CD4-positive, alpha-beta T cell treated with Interleukin-10 for 1 hour (primary cell): ENCODE measurements around the gene B3GNT2.
"Not testable (repeated sequence)": the region's sequence is repeated elsewhere in the genome, so short reads cannot be mapped to it uniquely, and the experiment has no call there.

Experiments used
- DNase-seq: peaks from one replicate; pipeline ENCODE4 v3.0.0-alpha.2; 2020

Gene B3GNT2

DNA sequence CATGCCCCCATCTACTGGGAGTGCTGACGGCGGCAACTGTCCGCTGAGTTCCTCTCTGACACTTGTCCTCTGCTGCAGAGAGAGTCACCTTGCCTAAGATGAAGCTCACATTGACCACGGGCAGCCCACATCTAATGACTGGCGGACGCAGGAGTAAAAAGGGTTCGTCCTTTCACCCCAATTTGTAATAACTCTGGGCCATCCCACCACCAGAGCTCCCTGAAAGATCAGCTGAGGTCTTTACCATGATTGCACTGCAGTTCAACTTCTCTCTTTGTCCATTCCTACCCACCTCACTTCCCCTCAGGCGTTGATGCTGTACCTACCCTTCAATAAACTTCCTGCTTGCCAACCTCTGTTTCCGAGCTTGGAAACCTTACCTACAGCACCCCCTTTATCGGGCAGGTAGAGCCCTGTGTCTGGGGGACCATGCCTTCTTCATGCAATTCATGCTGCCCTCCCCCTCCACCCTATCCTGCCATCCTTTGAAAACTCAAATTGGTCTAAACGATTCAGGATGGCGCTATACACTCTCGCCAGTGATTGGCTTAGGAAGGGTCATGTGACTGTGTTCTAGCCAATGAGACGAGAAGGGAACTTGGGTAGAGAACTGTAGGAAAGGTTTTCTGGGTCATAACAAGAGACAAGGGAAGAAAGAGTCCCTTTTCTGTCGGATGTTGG lies 10.3 kb upstream of the B3GNT2 start:
- DNase-seq: no peak

DNA sequence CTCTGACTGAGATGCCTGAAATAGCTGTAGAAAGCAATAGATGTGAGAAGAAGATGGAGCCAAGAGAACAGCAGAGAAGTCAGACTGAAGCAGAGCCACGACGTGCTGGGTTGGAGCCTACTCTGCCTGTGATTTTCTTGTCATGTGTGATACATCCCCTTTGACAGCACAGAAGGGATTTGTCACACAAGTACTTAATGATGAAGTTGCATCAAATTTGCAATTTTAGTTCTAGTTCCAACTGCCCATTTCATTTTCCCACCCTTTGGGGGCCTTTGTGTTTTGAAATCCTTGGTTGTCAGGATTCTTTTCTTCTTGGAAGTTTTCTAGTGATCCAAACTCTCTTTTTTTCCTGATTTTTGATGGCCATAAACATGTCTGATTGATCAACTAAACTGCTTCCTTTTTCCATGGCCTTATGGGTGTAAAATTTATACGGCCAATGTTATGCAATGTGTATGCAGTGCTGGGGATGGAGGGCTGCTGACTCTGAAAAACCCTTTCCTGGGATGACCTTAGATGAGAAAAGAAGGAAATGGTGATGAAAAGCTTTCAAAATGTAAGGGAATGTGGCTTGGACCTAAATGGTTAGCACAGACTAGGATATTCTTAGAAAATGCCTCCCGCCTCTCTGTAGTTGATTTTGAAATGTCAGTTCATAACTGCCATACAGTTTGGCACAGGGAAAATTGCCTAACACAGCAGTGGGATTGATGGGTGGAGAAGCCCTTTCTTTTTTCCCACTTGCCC lies 9.6 kb upstream of the B3GNT2 start:
- DNase-seq: no peak

DNA sequence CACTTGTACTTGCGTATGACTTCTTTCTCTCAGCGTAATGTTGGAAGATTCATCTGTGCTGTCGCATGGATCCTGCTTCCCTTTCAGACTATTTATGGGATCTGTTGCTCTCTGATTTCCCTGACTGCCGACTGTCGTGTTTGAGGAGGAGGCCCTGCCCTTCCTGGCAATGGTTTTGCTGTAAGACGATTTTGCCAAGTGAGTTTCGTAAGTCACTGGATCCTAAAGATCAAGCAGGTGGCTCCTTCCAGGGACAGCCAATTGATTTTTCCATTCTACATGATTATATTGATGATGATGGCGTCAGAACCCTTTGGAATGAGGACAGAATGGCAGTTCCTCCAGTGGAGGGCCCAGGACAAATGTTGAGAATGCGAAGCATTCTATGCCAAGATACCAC lies 8.7 kb upstream of the B3GNT2 start:
- no peak for DNase-seq

DNA sequence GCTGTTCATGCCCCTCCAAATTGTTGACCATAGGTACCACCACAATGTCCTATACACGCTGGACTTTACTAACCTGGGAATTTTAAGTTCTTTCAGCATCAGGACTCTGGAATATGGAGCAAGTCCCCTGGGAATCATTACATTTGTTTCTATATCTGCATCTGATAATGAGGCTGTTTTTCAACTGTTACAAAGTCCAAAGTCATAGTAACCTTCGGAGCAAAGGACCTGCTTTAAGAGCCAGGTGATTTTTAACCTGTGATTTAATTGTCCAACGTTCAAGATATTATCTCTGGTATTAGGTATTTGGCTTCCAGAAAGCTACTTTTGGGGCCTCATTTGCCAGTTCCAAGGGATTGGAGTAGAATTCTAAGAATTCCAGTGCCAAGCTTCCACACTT lies 7.5 kb upstream of the B3GNT2 start:
- DNase-seq: no peak

DNA sequence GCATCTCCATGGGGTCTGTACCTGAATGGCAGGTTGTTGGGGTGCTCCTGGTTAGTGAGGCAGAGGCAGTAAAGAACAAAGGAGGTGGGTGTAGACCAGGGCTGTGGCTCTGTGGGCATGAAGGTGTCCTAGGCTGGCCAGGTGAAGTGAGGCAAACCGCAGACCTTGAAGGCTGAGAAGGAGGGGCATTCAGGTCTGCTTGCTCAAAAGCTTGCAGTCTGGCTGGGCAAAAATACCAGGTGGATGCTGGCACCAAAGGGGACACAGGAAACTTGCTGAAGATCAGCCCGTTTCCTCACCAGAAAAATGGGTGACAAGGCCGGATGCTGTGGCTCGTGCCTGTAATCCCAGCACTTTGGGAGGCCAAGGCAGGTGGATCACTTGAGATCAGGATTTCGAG lies 6.7 kb upstream of the B3GNT2 start:
- no peak for DNase-seq

DNA sequence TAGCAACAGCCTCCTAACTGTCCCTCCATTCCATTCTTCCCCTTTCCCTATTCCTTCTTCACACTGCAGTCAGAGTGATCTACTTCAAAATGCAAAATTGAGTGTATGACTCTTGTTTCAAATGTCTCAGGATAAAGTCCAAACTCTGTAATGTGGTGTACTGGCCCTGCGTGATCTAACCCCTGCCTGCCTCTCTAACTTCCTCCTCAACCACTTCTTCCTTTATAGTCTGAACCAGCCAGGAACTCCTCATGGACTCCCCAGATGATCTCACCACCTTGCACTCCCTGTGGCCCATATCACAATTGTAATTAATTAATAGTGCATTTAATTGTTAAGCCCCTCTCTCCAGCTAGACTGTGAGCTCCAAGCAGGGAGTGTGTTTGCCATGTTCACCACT lies 3.1 kb upstream of the B3GNT2 start:
- no peak for DNase-seq

DNA sequence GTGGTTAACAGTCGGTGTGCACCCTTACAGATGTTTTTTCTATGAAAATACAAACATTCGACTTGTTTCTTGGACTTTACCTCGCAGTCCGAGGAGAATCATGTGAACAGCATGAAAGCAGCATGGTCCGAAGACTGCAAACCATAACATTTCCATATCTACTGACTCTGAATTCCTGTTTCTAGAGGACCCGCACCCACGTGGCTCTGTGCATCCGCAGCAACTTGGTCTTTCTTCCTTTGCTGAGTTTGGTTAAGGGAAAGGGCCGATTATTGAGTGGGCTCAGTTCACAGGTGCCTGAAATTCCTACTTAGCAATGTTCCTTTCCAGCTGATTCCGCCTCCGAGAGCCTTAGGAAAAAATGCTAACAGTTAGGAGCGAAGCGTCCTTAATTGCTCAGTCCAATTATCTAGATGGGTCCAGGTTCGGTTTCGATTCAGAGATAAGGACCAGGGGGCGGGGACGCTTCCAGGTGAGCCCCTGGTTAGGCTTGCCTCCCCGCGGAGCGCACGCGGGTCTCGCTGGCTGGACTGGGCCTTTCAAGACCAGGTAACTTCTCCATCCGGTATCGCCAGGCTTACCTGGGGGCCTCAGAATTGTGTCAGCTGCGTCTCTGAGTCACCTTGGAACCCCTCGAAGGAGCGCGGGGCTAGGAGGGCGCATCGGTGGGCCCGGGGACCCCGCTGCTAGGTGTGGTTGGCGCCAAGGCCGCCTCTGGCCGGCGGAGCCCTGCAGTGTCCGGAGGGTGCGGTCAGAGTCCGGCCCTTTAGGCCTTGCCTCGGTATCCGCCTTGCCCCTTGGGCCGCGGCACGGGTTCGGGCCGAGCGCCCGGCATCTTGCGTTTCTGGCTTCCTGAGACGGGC lies 1.1 kb upstream of the B3GNT2 start:
- no peak for DNase-seq

DNA sequence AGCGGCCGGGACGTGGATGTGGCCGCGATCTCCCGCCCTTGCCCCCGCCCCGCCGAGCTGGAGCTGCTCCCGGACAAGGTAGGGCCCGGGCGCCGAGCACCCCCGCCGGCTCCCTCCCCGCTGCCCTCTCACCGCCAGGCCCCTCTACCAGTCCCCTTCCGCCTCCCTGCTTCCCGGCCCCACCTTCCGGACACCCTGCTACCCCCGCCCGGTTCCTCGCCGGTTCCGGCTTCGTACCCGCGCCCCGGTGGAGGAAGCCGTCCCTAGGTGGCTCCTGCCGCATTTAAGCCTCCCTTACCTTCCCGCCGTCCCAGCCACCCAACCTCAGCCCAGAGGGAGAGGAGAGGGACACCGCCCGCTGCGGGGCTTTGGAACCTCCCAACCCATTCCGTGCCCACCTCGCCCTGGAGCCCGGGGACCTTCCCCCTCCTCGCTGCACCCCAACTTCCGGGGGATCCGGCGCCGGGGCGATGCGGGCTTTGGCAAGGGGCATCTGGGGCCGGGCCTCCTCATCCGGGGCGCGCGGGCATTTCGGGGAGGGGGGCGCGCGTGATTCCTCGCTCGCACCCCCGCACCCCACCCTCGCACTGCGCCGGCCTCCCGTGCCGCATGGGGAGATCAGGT lies 475 bp downstream of the B3GNT2 start:
- DNase-seq: peak; percentile 62

DNA sequence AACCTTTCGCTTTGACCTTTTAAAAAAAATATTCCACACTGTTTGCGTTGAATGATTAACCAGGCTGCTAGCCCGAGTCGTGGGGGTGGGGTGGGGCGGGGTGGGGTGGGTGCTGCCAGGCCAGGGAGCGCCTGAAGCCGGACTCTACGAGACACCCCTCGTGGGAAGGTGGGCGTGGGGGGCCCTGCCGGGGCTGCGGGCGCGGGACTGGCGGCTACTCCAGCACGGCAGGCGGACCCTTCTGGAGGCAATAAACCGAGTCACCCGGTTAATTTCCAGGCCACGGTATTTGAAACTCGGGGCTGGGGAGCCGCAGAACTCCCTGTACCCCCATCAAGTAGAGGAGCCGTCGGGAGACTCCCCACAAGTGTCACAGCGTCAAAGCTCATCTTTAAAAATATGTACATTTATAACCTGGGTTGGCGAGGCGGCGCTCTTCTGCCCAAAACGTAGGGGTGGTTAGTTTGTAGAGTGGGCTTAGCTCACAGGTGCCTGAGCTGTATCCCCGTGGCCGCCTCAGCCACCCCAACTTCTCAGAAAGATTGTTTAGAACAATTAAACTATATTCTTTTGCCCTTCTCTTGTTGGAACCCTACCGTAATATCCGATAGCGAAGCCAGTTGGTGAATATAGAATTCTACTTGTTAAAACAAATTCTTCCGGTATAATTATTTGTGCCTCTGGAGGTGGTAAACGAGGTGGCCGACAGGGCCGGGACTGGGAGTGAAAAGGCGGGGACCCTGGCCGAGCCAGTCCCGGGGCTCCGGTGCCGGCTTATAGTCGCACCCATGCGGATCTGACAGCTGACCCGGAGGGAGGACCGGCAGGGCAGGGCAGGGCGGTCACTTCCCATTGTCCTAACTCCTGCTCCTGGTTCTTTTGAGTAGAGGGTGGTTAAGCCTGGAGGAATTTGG lies 1.4 kb downstream of the B3GNT2 start:
- DNase-seq: peak; percentile 61

DNA sequence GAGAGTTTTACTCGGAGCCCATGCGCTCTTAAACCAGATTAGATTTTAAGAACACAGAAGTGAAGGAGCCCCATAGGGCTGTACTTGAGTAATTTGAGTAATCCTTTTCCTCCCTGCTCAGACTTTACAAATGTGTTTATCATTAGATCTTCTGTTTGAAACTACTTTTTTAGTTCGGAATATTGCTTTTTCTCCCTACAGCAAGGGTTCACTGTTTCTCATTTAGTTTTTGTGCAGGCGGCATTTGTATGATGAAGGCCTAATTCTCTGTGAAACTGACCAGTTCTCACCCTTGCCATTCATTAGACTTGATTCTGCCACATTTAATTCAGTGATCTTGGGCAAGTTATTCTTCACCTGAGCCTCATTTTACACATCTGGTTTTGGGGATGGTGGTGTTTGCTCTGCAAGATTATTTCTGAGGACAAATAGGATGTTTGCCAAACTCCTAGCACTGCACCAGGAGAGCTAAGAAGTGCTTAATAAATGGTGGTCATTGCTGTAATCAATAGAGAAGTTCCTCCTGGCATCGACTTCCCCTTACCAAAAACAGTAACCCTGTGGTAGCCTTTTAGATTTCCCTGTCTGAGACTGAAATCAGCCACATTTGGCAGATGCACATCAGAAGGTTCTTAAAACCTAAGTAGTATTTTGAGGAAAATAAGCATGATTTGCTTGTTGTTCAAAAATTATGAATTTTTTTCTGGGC lies 2.2 kb downstream of the B3GNT2 start:
- DNase-seq: no peak

DNA sequence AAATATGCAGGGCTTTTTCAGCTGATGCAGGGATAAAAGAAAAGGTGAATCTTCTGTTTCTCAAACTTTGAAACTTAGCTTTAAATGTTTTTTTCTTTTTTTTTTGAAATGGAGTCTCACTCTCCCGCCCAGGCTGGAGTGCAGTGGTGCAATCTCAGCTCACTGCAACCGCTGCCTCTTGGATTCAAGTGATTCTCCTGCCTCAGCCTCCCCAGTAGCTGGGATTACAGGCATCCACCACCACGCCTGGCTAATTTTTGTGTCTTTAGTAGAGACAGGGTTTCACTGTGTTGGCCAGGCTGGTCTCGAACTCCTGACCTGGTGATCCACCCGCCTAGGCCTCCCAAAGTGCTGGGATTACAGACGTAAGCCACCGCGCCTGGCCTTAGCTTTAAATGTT lies 2.9 kb downstream of the B3GNT2 start:
- DNase-seq: not testable (repeated sequence)

DNA sequence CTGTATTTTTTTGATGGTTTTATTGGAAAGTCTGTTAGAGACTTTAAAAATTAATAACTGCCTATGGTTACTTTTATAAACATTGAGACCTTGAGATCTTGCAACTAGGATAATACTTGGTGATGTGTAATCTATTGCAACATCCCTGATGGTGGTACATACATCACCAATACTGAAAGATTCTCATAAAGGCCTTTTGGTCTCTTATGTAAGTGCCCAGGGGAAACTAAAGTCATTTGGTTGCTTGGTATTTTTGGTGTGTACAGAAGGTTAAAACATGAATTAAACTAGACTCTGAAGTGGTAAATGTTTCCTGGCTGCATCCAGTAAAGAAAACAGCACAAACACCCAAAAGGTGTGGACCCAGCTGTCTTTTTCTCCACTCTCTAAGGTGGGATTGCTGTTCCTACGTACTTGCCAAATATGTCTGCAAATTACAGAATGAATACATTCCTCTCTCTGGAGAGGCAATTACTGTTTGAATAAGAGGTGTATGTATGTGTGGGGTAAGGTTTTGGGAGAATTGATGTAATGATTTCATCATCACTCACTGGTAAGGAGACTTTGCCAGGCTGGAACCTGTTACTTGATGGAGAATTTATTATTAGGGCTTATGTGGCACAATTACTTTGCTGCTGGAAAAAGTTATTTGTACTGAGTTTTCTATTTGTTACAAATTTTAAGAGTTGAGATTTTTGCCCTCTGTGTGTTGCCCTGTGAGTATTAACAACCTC lies 3.6 kb downstream of the B3GNT2 start:
- peak; percentile 29 for DNase-seq

DNA sequence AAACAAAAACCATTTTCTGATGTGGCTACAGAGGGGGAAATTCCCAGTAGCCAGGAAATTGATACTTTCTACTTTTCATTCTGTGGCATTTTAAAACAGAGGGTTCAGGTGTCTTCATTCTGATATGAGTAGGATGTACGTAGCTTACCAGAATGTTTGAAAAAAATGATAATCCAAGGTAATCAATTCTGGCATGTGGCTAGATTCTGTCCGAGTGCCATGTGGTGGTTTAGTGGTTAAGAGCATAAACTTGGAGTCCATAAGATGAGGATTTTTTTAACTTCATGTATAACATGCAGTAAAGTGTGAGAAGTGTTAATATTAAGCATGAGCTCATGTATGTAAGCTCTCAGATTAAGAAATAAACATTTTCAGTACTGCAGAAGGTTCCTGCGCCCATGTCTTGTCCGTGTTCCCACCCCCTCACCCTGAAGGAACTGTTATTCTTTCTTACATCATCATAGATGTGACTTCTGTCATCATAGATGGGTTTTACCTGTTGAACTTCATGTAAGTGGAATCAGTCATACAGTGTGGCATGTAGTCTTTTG lies 4.5 kb downstream of the B3GNT2 start:
- DNase-seq: peak; percentile 67

DNA sequence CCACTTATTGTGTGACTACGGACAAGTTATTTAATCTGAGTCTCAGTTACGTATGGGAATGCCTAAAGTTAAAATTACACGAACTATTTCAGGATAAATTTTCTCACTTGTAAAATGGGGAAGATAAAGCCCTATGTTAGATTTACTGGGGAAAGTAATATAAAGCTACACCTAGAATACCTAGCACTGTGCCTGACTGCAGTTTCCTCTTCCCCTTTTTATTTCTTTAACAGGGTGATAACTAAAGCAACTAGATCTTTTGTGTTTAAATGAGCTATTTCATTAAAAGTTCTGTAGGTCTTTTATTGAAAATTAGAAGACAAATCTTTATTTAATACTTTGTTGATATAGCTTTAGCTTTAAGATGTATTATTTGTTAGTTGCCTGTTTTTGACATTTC lies 5.0 kb downstream of the B3GNT2 start:
- DNase-seq: no peak

DNA sequence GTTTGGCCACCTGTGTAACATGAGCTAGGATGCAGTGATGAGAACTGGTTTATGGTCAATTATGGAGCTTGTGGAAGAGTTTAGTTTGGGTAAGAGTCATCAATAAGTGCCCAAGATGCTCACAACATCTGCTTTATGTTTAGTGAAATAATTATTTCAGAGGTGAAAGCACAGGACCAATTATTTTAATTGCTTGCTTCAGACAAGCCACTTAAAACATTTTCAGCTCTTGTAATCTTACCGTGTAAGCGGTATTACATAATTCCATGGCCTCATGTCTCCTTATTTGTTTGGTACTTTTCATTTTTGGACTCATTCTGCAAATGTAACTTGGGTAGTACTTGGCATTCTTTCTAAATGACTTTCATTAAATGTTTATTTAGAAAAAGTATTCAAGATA lies 5.4 kb downstream of the B3GNT2 start:
- no peak for DNase-seq

DNA sequence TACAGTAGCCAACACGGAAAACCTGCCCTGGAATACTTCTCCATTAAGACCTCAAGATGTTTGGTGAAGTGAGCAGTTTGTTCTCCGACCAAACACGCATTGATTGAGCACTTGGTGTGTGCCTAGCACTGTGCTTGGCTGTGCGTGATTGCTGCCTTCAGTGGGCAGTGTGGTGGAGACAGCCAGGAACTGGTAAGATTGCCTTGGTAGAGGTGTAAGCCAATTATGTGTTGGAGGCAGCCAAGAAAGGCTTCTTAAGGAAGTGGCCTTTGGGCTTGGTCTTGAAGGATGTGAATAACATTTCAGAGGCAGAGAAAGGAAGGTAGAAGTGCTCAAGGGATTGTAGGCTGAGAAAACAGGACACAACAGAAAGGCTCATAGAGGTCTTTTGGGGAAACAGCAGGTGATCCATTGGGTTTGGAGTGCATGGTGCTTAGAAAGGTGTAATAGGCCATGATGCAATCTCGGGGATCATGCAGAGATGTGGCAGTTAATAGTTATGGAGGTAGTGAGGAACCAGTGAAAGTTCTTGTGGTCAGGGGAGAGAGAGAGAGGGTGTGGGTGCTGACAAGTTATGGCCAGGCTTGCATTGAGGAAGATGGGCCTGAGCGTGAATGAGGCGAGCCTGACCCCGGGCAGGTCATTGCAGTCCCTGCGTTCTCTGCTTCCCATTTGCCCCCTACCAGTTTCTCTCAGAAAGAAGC lies 6.3 kb downstream of the B3GNT2 start:
- no peak for DNase-seq

DNA sequence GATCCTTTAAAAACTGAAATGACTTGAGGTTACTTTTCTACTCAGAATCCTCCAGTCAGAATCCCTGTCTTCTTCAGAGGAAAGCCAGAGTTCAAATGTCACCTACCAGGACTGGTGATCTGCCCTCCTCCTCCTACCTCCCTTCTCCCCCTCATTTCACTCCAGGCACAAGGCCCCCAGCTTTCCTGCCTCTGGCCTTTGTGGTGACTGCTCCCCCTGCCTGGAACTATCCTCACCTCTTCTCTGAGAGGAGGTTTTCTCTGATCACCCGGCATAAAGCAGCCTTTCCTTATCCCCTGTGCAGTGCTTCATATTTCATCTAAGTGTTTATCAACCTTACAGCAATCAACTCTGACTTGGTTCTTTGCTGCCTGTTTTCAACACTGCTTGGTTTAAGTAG lies 6.8 kb downstream of the B3GNT2 start:
- no peak for DNase-seq

DNA sequence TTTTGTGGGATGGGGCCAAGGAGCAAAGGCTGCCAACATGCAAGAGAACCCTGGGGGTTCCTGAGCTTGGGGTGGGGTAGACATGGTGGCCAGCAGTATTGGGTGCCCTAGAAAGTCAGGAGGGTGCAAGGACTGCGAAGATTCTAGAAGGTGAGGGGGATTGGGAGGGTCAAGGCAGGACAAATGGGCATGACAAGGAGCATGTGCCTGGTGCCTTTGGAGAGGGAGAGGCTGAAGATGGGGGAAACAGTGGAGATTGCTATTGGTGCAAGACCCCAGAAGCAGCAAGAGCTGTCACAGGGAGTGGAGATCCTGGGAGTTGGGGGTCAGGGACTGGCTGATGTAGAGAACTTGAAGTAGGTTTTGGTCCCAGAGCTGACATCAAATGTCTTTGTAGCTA lies 7.5 kb downstream of the B3GNT2 start:
- no peak for DNase-seq

DNA sequence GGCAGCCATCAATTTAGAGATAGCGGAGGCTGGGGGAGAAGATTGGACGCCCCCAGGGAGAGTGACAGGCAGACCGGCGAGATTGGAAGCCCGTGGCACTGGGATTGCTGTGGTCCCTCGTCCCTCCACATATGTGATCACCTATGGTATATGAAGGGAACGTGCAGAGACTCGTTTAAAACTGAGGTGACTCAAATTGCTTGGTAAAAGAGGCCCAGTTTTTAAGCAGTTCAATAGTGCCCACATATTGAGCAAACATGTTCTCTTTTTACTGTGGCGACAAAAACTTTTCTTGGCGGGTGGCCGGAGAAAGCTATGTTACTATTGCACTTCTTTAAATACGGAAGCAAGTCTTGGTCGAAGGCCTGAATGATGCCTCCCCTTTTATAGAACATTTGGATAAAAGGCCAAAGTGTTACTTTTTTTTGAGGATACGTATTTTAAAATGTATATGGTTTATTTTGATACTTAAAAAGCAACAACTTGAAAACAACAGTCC lies 9.1 kb downstream of the B3GNT2 start:
- no peak for DNase-seq

DNA sequence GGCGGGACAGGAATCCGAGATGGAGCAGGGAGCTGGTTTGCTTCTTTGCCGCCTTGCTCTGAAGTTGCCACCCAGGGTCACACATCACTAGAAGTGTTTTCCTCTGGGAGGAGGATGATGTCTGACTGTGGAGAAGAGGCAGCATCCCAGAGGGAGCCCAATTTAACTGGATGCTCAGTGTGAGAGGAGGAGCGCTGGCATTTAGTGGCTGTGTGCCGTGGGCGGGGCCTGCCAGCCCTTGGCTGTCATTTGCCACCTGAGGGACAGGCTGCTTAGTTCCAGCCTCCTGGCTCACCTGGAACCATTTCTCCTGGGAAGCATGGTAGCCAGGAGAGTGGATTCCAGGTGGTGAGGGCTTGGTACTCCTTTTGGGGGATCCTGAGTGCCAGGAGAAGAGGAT lies 9.6 kb downstream of the B3GNT2 start:
- DNase-seq: no peak
